Measurements from ENCODE around the gene SETDB2.

SETDB2 gene

DNA sequence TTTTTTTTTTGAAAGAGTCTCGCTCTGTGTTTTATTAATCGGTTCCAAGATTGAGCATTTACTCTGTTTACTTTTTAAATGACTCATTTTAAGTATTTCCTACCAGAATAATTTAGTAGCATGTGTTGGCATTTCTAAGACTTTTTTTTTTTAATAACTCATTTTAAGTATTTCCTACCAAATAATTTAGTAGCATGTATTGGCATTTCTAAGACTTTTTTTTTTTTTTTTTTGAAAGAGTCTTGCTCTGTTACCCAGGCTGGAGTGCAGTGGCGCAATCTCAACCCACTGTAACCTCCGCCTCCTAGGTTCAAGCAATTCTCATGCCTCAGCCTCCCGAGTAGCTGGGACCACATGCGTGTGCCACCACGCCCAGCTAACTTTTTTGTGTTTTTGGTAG, 13.1 kb downstream of the SETDB2 start:
- no peak for TF ChIP-seq POU2F2 (IDR thresholded peaks at IDR 0.05; ENCODE audit: low read depth, low read length)
- no peak for TF ChIP-seq PAX5 (IDR thresholded peaks at IDR 0.05; ENCODE audit: insufficient read depth, low read length, severe bottlenecking)
- no peak for TF ChIP-seq POLR2AphosphoS5 (IDR thresholded peaks at IDR 0.05; ENCODE audit: low read depth, low read length)
- TF ChIP-seq POLR2A (IDR thresholded peaks at IDR 0.05; ENCODE audit: low read depth, low read length) = no peak
- TF ChIP-seq TAF1 (IDR thresholded peaks at IDR 0.05; ENCODE audit: low read depth, low read length) = no peak
- no peak for TF ChIP-seq SPI1 (IDR thresholded peaks at IDR 0.05; ENCODE audit: low read depth, low read length)
- no peak for FAIRE-seq
- no peak for DNase-seq (ENCODE audit: insufficient read length, low spot score)

GRCh38 chr13:49459580-49459979, 15.5 kb downstream of the SETDB2 start:
- DNase-seq (ENCODE audit: insufficient read length, low spot score) = no peak
- no peak for TF ChIP-seq POLR2AphosphoS5 (IDR thresholded peaks at IDR 0.05; ENCODE audit: low read depth, low read length)
- TF ChIP-seq POLR2A (IDR thresholded peaks at IDR 0.05; ENCODE audit: low read depth, low read length) = no peak
- TF ChIP-seq PAX5 (IDR thresholded peaks at IDR 0.05; ENCODE audit: insufficient read depth, low read length, severe bottlenecking) = no peak
- TF ChIP-seq SPI1 (IDR thresholded peaks at IDR 0.05; ENCODE audit: low read depth, low read length) = no peak
- no peak for TF ChIP-seq TAF1 (IDR thresholded peaks at IDR 0.05; ENCODE audit: low read depth, low read length)
- TF ChIP-seq POU2F2 (IDR thresholded peaks at IDR 0.05; ENCODE audit: low read depth, low read length) = no peak
- FAIRE-seq = no peak

DNA sequence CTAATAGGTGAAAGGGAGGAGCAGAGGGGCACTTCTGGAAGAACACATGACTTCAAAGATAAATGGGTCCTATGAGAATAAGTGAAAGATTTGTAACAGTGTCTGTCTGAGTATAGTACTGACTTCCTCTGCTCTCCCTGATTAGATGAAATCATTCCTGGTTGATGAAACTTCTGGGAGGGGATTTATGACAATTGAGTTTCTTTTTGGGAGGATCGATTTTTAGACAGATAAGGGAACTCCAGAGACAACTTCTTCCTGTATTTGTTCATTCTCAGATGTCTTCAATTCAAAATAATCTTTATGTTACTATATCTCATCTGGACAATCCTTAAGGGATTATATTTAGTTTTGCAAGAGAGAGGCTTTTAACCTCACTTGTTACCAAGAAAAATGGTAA, 20.0 kb downstream of the SETDB2 start:
- FAIRE-seq (no peak), DNase-seq (ENCODE audit: insufficient read length, low spot score) (no peak)
- TF ChIP-seq POLR2A (IDR thresholded peaks at IDR 0.05; ENCODE audit: low read depth, low read length) (no peak), POLR2AphosphoS5 (IDR thresholded peaks at IDR 0.05; ENCODE audit: low read depth, low read length) (no peak), PAX5 (IDR thresholded peaks at IDR 0.05; ENCODE audit: insufficient read depth, low read length, severe bottlenecking) (no peak), SPI1 (IDR thresholded peaks at IDR 0.05; ENCODE audit: low read depth, low read length) (no peak), POU2F2 (IDR thresholded peaks at IDR 0.05; ENCODE audit: low read depth, low read length) (no peak), TAF1 (IDR thresholded peaks at IDR 0.05; ENCODE audit: low read depth, low read length) (no peak)

- no peak for FAIRE-seq
- no peak for TF ChIP-seq TAF1 (IDR thresholded peaks at IDR 0.05; ENCODE audit: low read depth, low read length)
- TF ChIP-seq SPI1 (IDR thresholded peaks at IDR 0.05; ENCODE audit: low read depth, low read length) = no peak
- TF ChIP-seq POU2F2 (IDR thresholded peaks at IDR 0.05; ENCODE audit: low read depth, low read length) = no peak
- TF ChIP-seq POLR2A (IDR thresholded peaks at IDR 0.05; ENCODE audit: low read depth, low read length) = no peak
- TF ChIP-seq PAX5 (IDR thresholded peaks at IDR 0.05; ENCODE audit: insufficient read depth, low read length, severe bottlenecking) = no peak
- TF ChIP-seq POLR2AphosphoS5 (IDR thresholded peaks at IDR 0.05; ENCODE audit: low read depth, low read length) = no peak
- DNase-seq (ENCODE audit: insufficient read length, low spot score) = no peak
Measured at GRCh38 chr13:49464621-49465325, 20.7 kb downstream of the SETDB2 start.

- no peak for DNase-seq (ENCODE audit: insufficient read length, low spot score)
- FAIRE-seq = no peak
- no peak for TF ChIP-seq POLR2A (IDR thresholded peaks at IDR 0.05; ENCODE audit: low read depth, low read length)
- no peak for TF ChIP-seq POU2F2 (IDR thresholded peaks at IDR 0.05; ENCODE audit: low read depth, low read length)
- TF ChIP-seq POLR2AphosphoS5 (IDR thresholded peaks at IDR 0.05; ENCODE audit: low read depth, low read length) = no peak
Measured at GRCh38 chr13:49466292-49466838, 22.3 kb downstream of the SETDB2 start.

DNA sequence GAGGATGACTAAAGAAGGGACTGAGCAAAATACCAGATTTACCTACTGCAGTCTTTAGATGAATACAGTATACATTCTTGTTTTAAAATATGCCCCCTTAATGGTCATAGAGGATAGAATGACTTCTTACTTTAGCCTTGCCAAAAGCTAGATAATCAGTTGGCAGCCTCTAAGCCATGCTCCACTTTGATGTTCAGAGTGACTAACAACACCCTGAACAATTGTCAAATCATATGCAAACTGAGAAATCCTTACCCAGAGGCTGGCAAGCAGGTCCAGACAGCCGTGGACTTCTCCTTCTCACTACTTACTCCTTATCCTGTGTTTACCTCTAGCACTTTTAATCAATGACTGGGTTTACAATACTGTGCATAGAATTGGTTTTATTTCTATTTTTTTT, 28.1 kb downstream of the SETDB2 start:
- no peak for FAIRE-seq
- TF ChIP-seq TAF1 (IDR thresholded peaks at IDR 0.05; ENCODE audit: low read depth, low read length) = no peak
- TF ChIP-seq SPI1 (IDR thresholded peaks at IDR 0.05; ENCODE audit: low read depth, low read length) = no peak
- TF ChIP-seq POLR2AphosphoS5 (IDR thresholded peaks at IDR 0.05; ENCODE audit: low read depth, low read length) = no peak
- TF ChIP-seq POLR2A (IDR thresholded peaks at IDR 0.05; ENCODE audit: low read depth, low read length) = no peak
- no peak for TF ChIP-seq PAX5 (IDR thresholded peaks at IDR 0.05; ENCODE audit: insufficient read depth, low read length, severe bottlenecking)
- no peak for TF ChIP-seq POU2F2 (IDR thresholded peaks at IDR 0.05; ENCODE audit: low read depth, low read length)
- DNase-seq (ENCODE audit: insufficient read length, low spot score) = no peak

DNA sequence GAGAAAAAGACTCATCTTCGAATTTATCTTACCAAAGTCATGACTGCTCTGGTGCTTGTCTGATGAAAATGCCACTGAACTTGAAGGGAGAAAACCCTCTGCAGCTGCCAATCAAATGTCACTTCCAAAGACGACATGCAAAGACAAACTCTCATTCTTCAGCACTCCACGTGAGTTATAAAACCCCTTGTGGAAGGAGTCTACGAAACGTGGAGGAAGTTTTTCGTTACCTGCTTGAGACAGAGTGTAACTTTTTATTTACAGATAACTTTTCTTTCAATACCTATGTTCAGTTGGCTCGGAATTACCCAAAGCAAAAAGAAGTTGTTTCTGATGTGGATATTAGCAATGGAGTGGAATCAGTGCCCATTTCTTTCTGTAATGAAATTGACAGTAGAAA, 32.5 kb downstream of the SETDB2 start:
- TF ChIP-seq POLR2AphosphoS5 (IDR thresholded peaks at IDR 0.05; ENCODE audit: low read depth, low read length) = no peak
- no peak for TF ChIP-seq POU2F2 (IDR thresholded peaks at IDR 0.05; ENCODE audit: low read depth, low read length)
- TF ChIP-seq PAX5 (IDR thresholded peaks at IDR 0.05; ENCODE audit: insufficient read depth, low read length, severe bottlenecking) = no peak
- no peak for TF ChIP-seq TAF1 (IDR thresholded peaks at IDR 0.05; ENCODE audit: low read depth, low read length)
- TF ChIP-seq SPI1 (IDR thresholded peaks at IDR 0.05; ENCODE audit: low read depth, low read length) = no peak
- no peak for TF ChIP-seq POLR2A (IDR thresholded peaks at IDR 0.05; ENCODE audit: low read depth, low read length)
- DNase-seq (ENCODE audit: insufficient read length, low spot score) = no peak
- FAIRE-seq = no peak

- FAIRE-seq (no peak), DNase-seq (ENCODE audit: insufficient read length, low spot score) (no peak)
- no peak for TF ChIP-seq PAX5 (IDR thresholded peaks at IDR 0.05; ENCODE audit: insufficient read depth, low read length, severe bottlenecking)
- no peak for TF ChIP-seq POLR2AphosphoS5 (IDR thresholded peaks at IDR 0.05; ENCODE audit: low read depth, low read length)
- no peak for TF ChIP-seq SPI1 (IDR thresholded peaks at IDR 0.05; ENCODE audit: low read depth, low read length)
- no peak for TF ChIP-seq POLR2A (IDR thresholded peaks at IDR 0.05; ENCODE audit: low read depth, low read length)
- no peak for TF ChIP-seq TAF1 (IDR thresholded peaks at IDR 0.05; ENCODE audit: low read depth, low read length)
- no peak for TF ChIP-seq POU2F2 (IDR thresholded peaks at IDR 0.05; ENCODE audit: low read depth, low read length)
Measured at GRCh38 chr13:49481788-49482187, 37.7 kb downstream of the SETDB2 start.

- FAIRE-seq (no peak), DNase-seq (ENCODE audit: insufficient read length, low spot score) (no peak)
- TF ChIP-seq TAF1 (IDR thresholded peaks at IDR 0.05; ENCODE audit: low read depth, low read length) = no peak
- TF ChIP-seq POU2F2 (IDR thresholded peaks at IDR 0.05; ENCODE audit: low read depth, low read length) = no peak
- TF ChIP-seq POLR2A (IDR thresholded peaks at IDR 0.05; ENCODE audit: low read depth, low read length) = no peak
- TF ChIP-seq POLR2AphosphoS5 (IDR thresholded peaks at IDR 0.05; ENCODE audit: low read depth, low read length) = no peak
- no peak for TF ChIP-seq PAX5 (IDR thresholded peaks at IDR 0.05; ENCODE audit: insufficient read depth, low read length, severe bottlenecking)
- TF ChIP-seq SPI1 (IDR thresholded peaks at IDR 0.05; ENCODE audit: low read depth, low read length) = no peak
Measured at GRCh38 chr13:49488563-49488962, 44.5 kb downstream of the SETDB2 start.

Data from GM12891 (cell line).